Measurements from ENCODE around the gene B3GAT1. TPM values are rescaled to one million over a fixed set of nuclear protein-coding genes. Genes with fewer than 3 reads are reported as not detected.

Gene B3GAT1
- total and polyA plus RNA-seq, 2 donors (not counting 1 experiment from before 2014, with no cell fraction given) = under 0.01 TPM; not detected in 1

DNA sequence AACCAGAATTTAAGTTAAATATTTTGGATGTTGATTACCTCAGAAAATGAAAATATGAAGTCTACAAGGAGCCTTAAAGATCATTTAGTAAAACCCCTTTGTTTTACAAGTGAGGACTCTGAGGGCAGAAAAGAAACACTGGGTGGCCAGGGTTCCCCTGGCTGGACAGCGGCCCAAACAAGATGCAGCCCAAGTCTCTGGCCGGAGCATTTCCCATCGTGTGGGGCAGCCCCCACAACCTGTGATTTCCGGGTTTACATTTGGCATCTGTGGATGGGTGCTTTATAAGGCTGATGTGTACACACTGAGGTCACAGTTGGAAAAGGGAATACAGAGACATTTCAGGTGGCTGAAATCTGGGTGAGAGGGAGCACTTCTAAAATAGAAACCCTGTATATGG is 28.8 kb upstream of the B3GAT1 start:
- no peak for DNase-seq (ENCODE audit: low read depth in 2 of 2)
- no peaks in the 10 kb centered on the region for H3K79me2 ChIP-seq (ENCODE audit: control insufficient read depth, insufficient read depth, low read length)
- no peak overlapping the region for H3K9ac ChIP-seq (ENCODE audit: insufficient read depth, low read length)
- H3K4me3 ChIP-seq (replicated peaks in 1 of 4; ENCODE audit: control extremely low read depth in 1 of 4, insufficient read depth in 1 of 4, low read depth in 3 of 4, low read length in 4 of 4) = no peak overlapping the region
- H3K4me1 ChIP-seq (ENCODE audit: control insufficient read depth, extremely low read depth, insufficient read depth, low read length) = no peaks in the 10 kb centered on the region
- no peaks in the 10 kb centered on the region for H3K36me3 ChIP-seq (ENCODE audit: control insufficient read depth, insufficient read depth, low read length)
- H3K4me2 ChIP-seq (ENCODE audit: extremely low read depth, insufficient read depth, low read length) = no peak overlapping the region
- H2AFZ ChIP-seq (ENCODE audit: low read length) = no peak overlapping the region
- H4K20me1 ChIP-seq (ENCODE audit: control insufficient read depth, extremely low read depth, insufficient read depth, low read length) = no peaks in the 10 kb centered on the region
- no peaks in the 10 kb centered on the region for H3K27me3 ChIP-seq (ENCODE audit: control insufficient read depth, insufficient read depth, low read length)
- no peak overlapping the region for H3K27ac ChIP-seq (ENCODE audit: insufficient read depth, low read length)
- no peaks in the 10 kb centered on the region for H3K9me3 ChIP-seq (ENCODE audit: control insufficient read depth, insufficient read depth, low read depth, low read length)
- no peak for TF ChIP-seq EZH2 (IDR thresholded peaks at IDR 0.05; ENCODE audit: low read length, missing control alignments)
- TF ChIP-seq, protein P1, sequence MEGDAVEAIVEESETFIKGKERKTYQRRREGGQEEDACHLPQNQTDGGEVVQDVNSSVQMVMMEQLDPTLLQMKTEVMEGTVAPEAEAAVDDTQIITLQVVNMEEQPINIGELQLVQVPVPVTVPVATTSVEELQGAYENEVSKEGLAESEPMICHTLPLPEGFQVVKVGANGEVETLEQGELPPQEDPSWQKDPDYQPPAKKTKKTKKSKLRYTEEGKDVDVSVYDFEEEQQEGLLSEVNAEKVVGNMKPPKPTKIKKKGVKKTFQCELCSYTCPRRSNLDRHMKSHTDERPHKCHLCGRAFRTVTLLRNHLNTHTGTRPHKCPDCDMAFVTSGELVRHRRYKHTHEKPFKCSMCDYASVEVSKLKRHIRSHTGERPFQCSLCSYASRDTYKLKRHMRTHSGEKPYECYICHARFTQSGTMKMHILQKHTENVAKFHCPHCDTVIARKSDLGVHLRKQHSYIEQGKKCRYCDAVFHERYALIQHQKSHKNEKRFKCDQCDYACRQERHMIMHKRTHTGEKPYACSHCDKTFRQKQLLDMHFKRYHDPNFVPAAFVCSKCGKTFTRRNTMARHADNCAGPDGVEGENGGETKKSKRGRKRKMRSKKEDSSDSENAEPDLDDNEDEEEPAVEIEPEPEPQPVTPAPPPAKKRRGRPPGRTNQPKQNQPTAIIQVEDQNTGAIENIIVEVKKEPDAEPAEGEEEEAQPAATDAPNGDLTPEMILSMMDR (conservative IDR thresholded peaks at IDR 0.05 in 1 of 2, IDR thresholded peaks at IDR 0.05 in 1 of 2; ENCODE audit: low read depth in 1 of 2, low read length in 2 of 2) = no peak

DNA sequence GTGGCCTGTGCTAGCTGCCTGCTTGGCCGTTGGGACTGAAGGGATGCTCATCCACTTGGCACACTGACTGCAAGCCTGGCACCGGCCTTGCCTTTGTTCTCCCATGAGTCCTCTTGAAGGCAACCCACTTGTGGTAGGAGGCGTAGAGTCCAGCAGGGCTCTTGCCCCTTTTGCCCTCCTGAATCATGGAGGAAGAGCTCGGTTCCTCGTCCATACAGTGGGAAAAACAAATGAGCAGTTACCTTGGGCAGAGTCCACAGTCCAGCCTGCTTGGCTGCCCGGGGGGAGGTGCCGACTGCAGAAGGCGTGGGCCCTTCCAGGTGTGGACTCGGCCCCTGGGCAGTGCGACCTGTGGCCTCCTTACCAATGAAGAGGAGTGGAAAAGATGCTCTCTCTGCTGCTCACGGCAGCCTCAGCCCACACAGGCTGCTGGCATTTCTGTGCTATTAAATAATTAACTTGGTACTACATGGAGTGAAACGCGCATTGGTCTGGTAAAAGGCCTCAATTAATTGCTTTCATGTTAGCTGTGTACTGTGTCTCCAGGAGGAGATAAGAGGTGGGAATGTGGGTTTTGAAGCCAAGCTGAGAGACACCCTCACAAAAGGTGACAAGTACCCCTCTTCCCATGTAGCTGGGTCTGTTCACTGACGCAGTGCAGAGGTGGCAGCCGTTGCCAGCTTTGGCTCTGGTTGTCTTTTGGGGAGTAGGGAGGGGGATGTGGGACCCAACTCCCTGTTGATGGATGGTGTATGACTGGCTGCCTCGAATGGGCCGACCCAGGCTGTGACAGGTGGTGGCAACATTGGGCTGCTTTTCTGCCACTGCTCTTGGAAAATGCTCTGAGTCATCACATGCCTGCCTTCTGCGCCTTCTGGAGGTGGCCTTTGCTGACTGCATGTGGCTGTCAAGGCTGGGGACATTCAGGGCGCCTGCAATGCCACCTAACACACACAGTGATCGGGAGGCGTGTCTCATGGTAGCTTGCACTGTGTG is 26.8 kb upstream of the B3GAT1 start:
- no peak overlapping the region for H3K4me2 ChIP-seq (ENCODE audit: extremely low read depth, insufficient read depth, low read length)
- no peaks in the 10 kb centered on the region for H3K9me3 ChIP-seq (ENCODE audit: control insufficient read depth, insufficient read depth, low read depth, low read length)
- H3K4me3 ChIP-seq (replicated peaks in 1 of 4; ENCODE audit: control extremely low read depth in 1 of 4, insufficient read depth in 1 of 4, low read depth in 3 of 4, low read length in 4 of 4) = no peak overlapping the region
- H3K36me3 ChIP-seq (ENCODE audit: control insufficient read depth, insufficient read depth, low read length) = no peaks in the 10 kb centered on the region
- TF ChIP-seq, protein P1 (conservative IDR thresholded peaks at IDR 0.05 in 1 of 2, IDR thresholded peaks at IDR 0.05 in 1 of 2; ENCODE audit: low read depth in 1 of 2, low read length in 2 of 2) = no peak
- no peak for TF ChIP-seq EZH2 (IDR thresholded peaks at IDR 0.05; ENCODE audit: low read length, missing control alignments)
- DNase-seq (ENCODE audit: low read depth in 2 of 2) = no peak
- H3K27ac ChIP-seq (ENCODE audit: insufficient read depth, low read length) = no peak overlapping the region
- H3K79me2 ChIP-seq (ENCODE audit: control insufficient read depth, insufficient read depth, low read length) = no peaks in the 10 kb centered on the region
- H4K20me1 ChIP-seq (ENCODE audit: control insufficient read depth, extremely low read depth, insufficient read depth, low read length) = no peaks in the 10 kb centered on the region
- H3K27me3 ChIP-seq (ENCODE audit: control insufficient read depth, insufficient read depth, low read length) = no peaks in the 10 kb centered on the region
- H3K4me1 ChIP-seq (ENCODE audit: control insufficient read depth, extremely low read depth, insufficient read depth, low read length) = no peaks in the 10 kb centered on the region
- H2AFZ ChIP-seq (ENCODE audit: low read length) = no peak overlapping the region
- no peak overlapping the region for H3K9ac ChIP-seq (ENCODE audit: insufficient read depth, low read length)

DNA sequence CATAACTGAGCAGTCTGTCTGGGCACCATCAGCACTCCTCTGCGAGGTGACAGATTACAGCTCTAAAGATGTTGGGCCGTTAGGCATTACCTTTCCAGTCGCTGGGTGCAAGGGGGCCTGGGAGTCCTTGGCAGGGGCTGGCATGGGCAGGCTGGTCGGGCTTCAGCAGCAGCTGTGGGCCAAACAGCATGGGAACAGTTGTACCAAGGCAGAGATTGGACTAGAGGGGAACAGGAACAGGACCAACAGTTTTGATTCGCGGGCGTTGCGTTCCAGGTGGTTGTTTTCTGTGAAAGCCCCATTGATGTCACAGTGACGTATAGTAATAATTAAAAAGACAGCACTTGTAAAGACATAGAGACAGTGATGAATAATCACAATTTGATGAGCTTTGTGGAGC is 25.8 kb upstream of the B3GAT1 start:
- no peak for DNase-seq (ENCODE audit: low read depth in 2 of 2)
- TF ChIP-seq EZH2 (IDR thresholded peaks at IDR 0.05; ENCODE audit: low read length, missing control alignments) = no peak
- TF ChIP-seq, protein P1 (conservative IDR thresholded peaks at IDR 0.05 in 1 of 2, IDR thresholded peaks at IDR 0.05 in 1 of 2; ENCODE audit: low read depth in 1 of 2, low read length in 2 of 2) = no peak
- Histone ChIP-seq H4K20me1 (ENCODE audit: control insufficient read depth, extremely low read depth, insufficient read depth, low read length) (no peaks in the 10 kb centered on the region), H3K4me3 (replicated peaks in 1 of 4; ENCODE audit: control extremely low read depth in 1 of 4, insufficient read depth in 1 of 4, low read depth in 3 of 4, low read length in 4 of 4) (no peak overlapping the region), H3K27me3 (ENCODE audit: control insufficient read depth, insufficient read depth, low read length) (no peaks in the 10 kb centered on the region), H3K4me2 (ENCODE audit: extremely low read depth, insufficient read depth, low read length) (no peak overlapping the region), H3K4me1 (ENCODE audit: control insufficient read depth, extremely low read depth, insufficient read depth, low read length) (no peaks in the 10 kb centered on the region), H3K79me2 (ENCODE audit: control insufficient read depth, insufficient read depth, low read length) (no peaks in the 10 kb centered on the region), H2AFZ (ENCODE audit: low read length) (no peak overlapping the region), H3K36me3 (ENCODE audit: control insufficient read depth, insufficient read depth, low read length) (no peaks in the 10 kb centered on the region), H3K27ac (ENCODE audit: insufficient read depth, low read length) (no peak overlapping the region), H3K9ac (ENCODE audit: insufficient read depth, low read length) (no peak overlapping the region), H3K9me3 (ENCODE audit: control insufficient read depth, insufficient read depth, low read depth, low read length) (no peaks in the 10 kb centered on the region)

All from fibroblast of lung (primary cell).